Measurements from ENCODE around the gene PUM1. TPM values are rescaled to one million over a fixed set of nuclear protein-coding genes. Genes with fewer than 3 reads are reported as not detected.

The PUM1 gene
- total RNA-seq, 4 donors from 2014 or later: 71.7 to 112 (median 83.0) TPM

- Histone ChIP-seq H3K27ac (replicated peaks in 1 of 4) (no peak overlapping the region), H3K9me3 (no peaks in the 10 kb centered on the region), H3K36me3 (peaks cover 0 to 19% (median 6%) of the 10 kb centered on the region in 4 donors), H3K27me3 (no peaks in the 10 kb centered on the region), H3K4me3 (no peak overlapping the region), H3K4me1 (peaks cover 51 to 83% (median 76%) of the 10 kb centered on the region in 4 donors)
- TF ChIP-seq CTCF (IDR thresholded peaks at IDR 0.05): no peak
- TF ChIP-seq POLR2AphosphoS5 (IDR thresholded peaks at IDR 0.05): no peak
- no peak for TF ChIP-seq POLR2A (IDR thresholded peaks at IDR 0.05; ENCODE audit: low read depth)
- no peak for TF ChIP-seq EP300 (IDR thresholded peaks at IDR 0.05)
- no peak for DNase-seq (ENCODE audit: extremely low spot score)
- WGBS: 41% methylated on average over 3 of the region's 3 CpGs
- intact Hi-C loops (cut with DNase I): no loop called here
Measured at GRCh38 chr1:30986755-30987154, 78.8 kb downstream of the PUM1 start.

- intact Hi-C loops (cut with DNase I): no loop called here
- Histone ChIP-seq H3K36me3 (peaks cover 0 to 15% (median 1%) of the 10 kb centered on the region in 4 donors), H3K4me3 (no peak overlapping the region), H3K27me3 (no peaks in the 10 kb centered on the region), H3K9me3 (no peaks in the 10 kb centered on the region), H3K27ac (replicated peaks in 1 of 4) (peak overlapping the region in 2 of 4 donors; percentile 8 to 12), H3K4me1 (peaks cover 51 to 73% (median 71%) of the 10 kb centered on the region in 4 donors)
- TF ChIP-seq EP300 (IDR thresholded peaks at IDR 0.05) (no peak), POLR2A (IDR thresholded peaks at IDR 0.05; ENCODE audit: low read depth) (no peak), POLR2AphosphoS5 (IDR thresholded peaks at IDR 0.05) (no peak), CTCF (IDR thresholded peaks at IDR 0.05) (no peak)
- 92% methylated on average over 4 of the region's 4 CpGs for WGBS
- DNase-seq (ENCODE audit: extremely low spot score): no peak
Measured at GRCh38 chr1:30984991-30985503, 80.5 kb downstream of the PUM1 start.

- no peak overlapping the region for H3K4me3 ChIP-seq
- WGBS: 60% methylated on average over 4 of the region's 4 CpGs
- intact Hi-C loops (cut with DNase I): no loop called here
- H3K4me1 ChIP-seq: peaks cover 51 to 73% (median 69%) of the 10 kb centered on the region in 4 donors
- peak overlapping the region in 2 of 4 donors; percentile 8 to 12 for H3K27ac ChIP-seq (replicated peaks in 1 of 4)
- TF ChIP-seq POLR2AphosphoS5 (IDR thresholded peaks at IDR 0.05) (no peak), CTCF (IDR thresholded peaks at IDR 0.05) (no peak), EP300 (IDR thresholded peaks at IDR 0.05) (no peak), POLR2A (IDR thresholded peaks at IDR 0.05; ENCODE audit: low read depth) (no peak)
- no peak for DNase-seq (ENCODE audit: extremely low spot score)
- peaks cover 6 to 19% (median 8%) of the 10 kb centered on the region in 4 donors for H3K36me3 ChIP-seq
- no peaks in the 10 kb centered on the region for H3K27me3 ChIP-seq
- H3K9me3 ChIP-seq: no peaks in the 10 kb centered on the region
Measured at GRCh38 chr1:30984165-30984889, 81.2 kb downstream of the PUM1 start.

GRCh38 chr1:30982937-30983336 is 82.6 kb downstream of the PUM1 start:
- 56% methylated on average over 1 of the region's 1 CpG for WGBS
- no peak for DNase-seq (ENCODE audit: extremely low spot score)
- H3K27ac ChIP-seq (replicated peaks in 1 of 4): peak overlapping the region in 3 of 4 donors; percentile 3 to 39 (median 28)
- no peaks in the 10 kb centered on the region for H3K9me3 ChIP-seq
- peaks cover 43 to 61% (median 57%) of the 10 kb centered on the region in 4 donors for H3K4me1 ChIP-seq
- peaks cover 11 to 31% (median 20%) of the 10 kb centered on the region in 4 donors for H3K36me3 ChIP-seq
- H3K4me3 ChIP-seq: no peak overlapping the region
- intact Hi-C loops (cut with DNase I): no loop called here
- no peaks in the 10 kb centered on the region for H3K27me3 ChIP-seq
- TF ChIP-seq EP300 (IDR thresholded peaks at IDR 0.05) (no peak), POLR2A (IDR thresholded peaks at IDR 0.05; ENCODE audit: low read depth) (no peak), CTCF (IDR thresholded peaks at IDR 0.05) (no peak), POLR2AphosphoS5 (IDR thresholded peaks at IDR 0.05) (no peak)

All from esophagus muscularis mucosa (tissue), 4 donors.